ENCODE measurements around the gene SAP30.

DNA sequence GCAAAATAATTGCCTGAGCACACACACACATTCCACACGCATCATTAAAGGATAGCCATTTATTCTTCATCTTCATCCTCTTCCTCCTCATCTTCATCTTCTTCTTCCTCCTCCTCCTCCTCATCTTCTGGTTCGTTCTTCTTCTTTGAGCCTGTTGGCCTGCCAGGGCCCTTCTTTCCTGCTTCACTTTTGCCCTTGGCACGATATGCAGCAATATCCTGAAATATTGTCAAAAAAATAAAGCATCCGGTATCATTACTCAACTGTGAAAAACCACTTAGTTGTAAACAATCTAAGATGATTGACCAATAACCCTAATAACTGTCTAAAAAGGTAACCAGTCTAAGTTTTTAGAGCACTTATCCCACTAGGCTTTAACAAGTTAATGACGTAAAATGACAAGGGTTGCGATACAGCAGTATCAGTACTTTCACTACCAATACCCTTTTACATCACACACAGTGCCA, 38.7 kb upstream of the SAP30 start:
- TF ChIP-seq, protein P1, sequence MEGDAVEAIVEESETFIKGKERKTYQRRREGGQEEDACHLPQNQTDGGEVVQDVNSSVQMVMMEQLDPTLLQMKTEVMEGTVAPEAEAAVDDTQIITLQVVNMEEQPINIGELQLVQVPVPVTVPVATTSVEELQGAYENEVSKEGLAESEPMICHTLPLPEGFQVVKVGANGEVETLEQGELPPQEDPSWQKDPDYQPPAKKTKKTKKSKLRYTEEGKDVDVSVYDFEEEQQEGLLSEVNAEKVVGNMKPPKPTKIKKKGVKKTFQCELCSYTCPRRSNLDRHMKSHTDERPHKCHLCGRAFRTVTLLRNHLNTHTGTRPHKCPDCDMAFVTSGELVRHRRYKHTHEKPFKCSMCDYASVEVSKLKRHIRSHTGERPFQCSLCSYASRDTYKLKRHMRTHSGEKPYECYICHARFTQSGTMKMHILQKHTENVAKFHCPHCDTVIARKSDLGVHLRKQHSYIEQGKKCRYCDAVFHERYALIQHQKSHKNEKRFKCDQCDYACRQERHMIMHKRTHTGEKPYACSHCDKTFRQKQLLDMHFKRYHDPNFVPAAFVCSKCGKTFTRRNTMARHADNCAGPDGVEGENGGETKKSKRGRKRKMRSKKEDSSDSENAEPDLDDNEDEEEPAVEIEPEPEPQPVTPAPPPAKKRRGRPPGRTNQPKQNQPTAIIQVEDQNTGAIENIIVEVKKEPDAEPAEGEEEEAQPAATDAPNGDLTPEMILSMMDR (IDR thresholded peaks at IDR 0.05; ENCODE audit: poor library complexity, severe bottlenecking) = no peak
- TF ChIP-seq EP300 (conservative IDR thresholded peaks at IDR 0.05; ENCODE audit: poor library complexity, severe bottlenecking) (no peak), SMC3 (conservative IDR thresholded peaks at IDR 0.05; ENCODE audit: poor library complexity) (no peak), TAF1 (IDR thresholded peaks at IDR 0.05; ENCODE audit: low read depth) (no peak), EZH2 (IDR thresholded peaks at IDR 0.05; ENCODE audit: borderline replicate concordance, insufficient read depth, low read length, poor library complexity, severe bottlenecking) (no peak)
- TF ChIP-seq, protein P2, sequence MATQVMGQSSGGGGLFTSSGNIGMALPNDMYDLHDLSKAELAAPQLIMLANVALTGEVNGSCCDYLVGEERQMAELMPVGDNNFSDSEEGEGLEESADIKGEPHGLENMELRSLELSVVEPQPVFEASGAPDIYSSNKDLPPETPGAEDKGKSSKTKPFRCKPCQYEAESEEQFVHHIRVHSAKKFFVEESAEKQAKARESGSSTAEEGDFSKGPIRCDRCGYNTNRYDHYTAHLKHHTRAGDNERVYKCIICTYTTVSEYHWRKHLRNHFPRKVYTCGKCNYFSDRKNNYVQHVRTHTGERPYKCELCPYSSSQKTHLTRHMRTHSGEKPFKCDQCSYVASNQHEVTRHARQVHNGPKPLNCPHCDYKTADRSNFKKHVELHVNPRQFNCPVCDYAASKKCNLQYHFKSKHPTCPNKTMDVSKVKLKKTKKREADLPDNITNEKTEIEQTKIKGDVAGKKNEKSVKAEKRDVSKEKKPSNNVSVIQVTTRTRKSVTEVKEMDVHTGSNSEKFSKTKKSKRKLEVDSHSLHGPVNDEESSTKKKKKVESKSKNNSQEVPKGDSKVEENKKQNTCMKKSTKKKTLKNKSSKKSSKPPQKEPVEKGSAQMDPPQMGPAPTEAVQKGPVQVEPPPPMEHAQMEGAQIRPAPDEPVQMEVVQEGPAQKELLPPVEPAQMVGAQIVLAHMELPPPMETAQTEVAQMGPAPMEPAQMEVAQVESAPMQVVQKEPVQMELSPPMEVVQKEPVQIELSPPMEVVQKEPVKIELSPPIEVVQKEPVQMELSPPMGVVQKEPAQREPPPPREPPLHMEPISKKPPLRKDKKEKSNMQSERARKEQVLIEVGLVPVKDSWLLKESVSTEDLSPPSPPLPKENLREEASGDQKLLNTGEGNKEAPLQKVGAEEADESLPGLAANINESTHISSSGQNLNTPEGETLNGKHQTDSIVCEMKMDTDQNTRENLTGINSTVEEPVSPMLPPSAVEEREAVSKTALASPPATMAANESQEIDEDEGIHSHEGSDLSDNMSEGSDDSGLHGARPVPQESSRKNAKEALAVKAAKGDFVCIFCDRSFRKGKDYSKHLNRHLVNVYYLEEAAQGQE (IDR thresholded peaks at IDR 0.05; ENCODE audit: borderline replicate concordance) = no peak

Measured in neural cell (in vitro differentiated cells).